SK-N-SH (cell line): ENCODE data around the gene CNTNAP5. TPM values are rescaled to one million over a fixed set of nuclear protein-coding genes. Genes with fewer than 3 reads are reported as not detected.

Experiments
- CTCF ChIA-PET: fragments of 300-600, 350-600 bp; formaldehyde crosslinking; extraction: SDS; loops from one replicate; lab custom pipeline; 2021; lab: Yijun Ruan, JAX
- POLR2A ChIA-PET: fragments of 350-600 bp; sonication (Branson Sonifier 250); formaldehyde crosslinking; extraction: SDS; loops from one replicate; lab custom pipeline; 2020; ENCODE audit warnings: antibody characterized with exemption, inconsistent platforms; lab: Yijun Ruan, JAX
- DNase-seq: peaks from one replicate; pipeline ENCODE4 v3.0.0; 2012
- H2AFZ ChIP-seq: fragments of 200-600 bp; sonication (generic); 2 replicates; pipeline ENCODE4 v1.8.1; 2016; ENCODE audit warnings: antibody characterized with exemption, mild to moderate bottlenecking, low read depth
- H3F3A ChIP-seq: fragments of 200-600 bp; sonication (generic); replicated peaks from 2 replicates; pipeline ENCODE3; 2016; ENCODE audit warnings: antibody characterized with exemption, mild to moderate bottlenecking; ENCODE audit not compliant: insufficient read depth
- H3K27ac ChIP-seq, 2 experiments: fragments of 200-500 bp in 1 of 2; fragments of 200-600 bp in 1 of 2; sonication (Bioruptor generic) in 1 of 2; sonication (generic), shearing (Covaris generic) in 1 of 2; 2 replicates each; pipeline versions ENCODE4 v1.5.1 to v1.6.1; 2014 to 2016; ENCODE audit warnings: low read depth in 2 of 2, inconsistent platforms in 1 of 2, low read length in 1 of 2, mild to moderate bottlenecking in 1 of 2, mixed read lengths in 1 of 2
- H3K27me3 ChIP-seq: fragments of 200-600 bp; sonication (generic), shearing (Covaris generic); 2 replicates; pipeline ENCODE4 v1.6.1; 2016; ENCODE audit warnings: mixed run types; ENCODE audit not compliant: insufficient read depth
- H3K36me3 ChIP-seq, 2 experiments: fragments of 200-500 bp in 1 of 2; fragments of 200-600 bp in 1 of 2; sonication (Bioruptor generic) in 1 of 2; sonication (generic) in 1 of 2; replicated peaks in 1 of 2; 2 replicates each; pipeline versions ENCODE3 to v1.5.1; 2014 to 2016; ENCODE audit warnings: low read length in 1 of 2, mild to moderate bottlenecking in 1 of 2; ENCODE audit not compliant: insufficient read depth in 2 of 2, control insufficient read depth in 1 of 2
- H3K4me1 ChIP-seq, 2 experiments: fragments of 200-500 bp in 1 of 2; fragments of 200-600 bp in 1 of 2; sonication (Bioruptor generic) in 1 of 2; sonication (generic), shearing (Covaris generic) in 1 of 2; 2 replicates each; pipeline versions ENCODE4 v1.5.1 to v1.6.1; 2014 to 2016; ENCODE audit warnings: low read depth in 1 of 2, low read length in 1 of 2, mixed run types in 1 of 2; ENCODE audit not compliant: insufficient read depth in 2 of 2, control insufficient read depth in 1 of 2
- H3K4me2 ChIP-seq: fragments of 200-600 bp; sonication (generic), shearing (Covaris generic); 2 replicates; pipeline ENCODE4 v1.6.1; 2017; ENCODE audit warnings: mixed run types
- H3K4me3 ChIP-seq, 2 experiments: fragments of 200-500 bp in 1 of 2; fragments of 200-600 bp in 1 of 2; sonication (Bioruptor generic) in 1 of 2; sonication (generic), shearing (Covaris generic) in 1 of 2; 2 replicates each; pipeline versions ENCODE4 v1.5.1 to v1.8.1; 2014 to 2016; ENCODE audit warnings: low read depth in 2 of 2, inconsistent platforms in 1 of 2, low read length in 1 of 2, mild to moderate bottlenecking in 1 of 2, mixed read lengths in 1 of 2, moderate library complexity in 1 of 2
- H3K79me2 ChIP-seq: fragments of 200-600 bp; sonication (generic); 2 replicates; pipeline ENCODE4 v1.8.1; 2017; ENCODE audit warnings: mild to moderate bottlenecking; ENCODE audit not compliant: insufficient read depth
- H3K9ac ChIP-seq: fragments of 200-600 bp; sonication (generic); 2 replicates; pipeline ENCODE4 v1.6.1; 2017; ENCODE audit warnings: mixed run types
- H3K9me2 ChIP-seq: fragments of 200-600 bp; sonication (generic); 2 replicates; pipeline ENCODE4 v1.6.1; 2017; ENCODE audit warnings: mixed run types
- H3K9me3 ChIP-seq: fragments of 200-600 bp; sonication (generic); 2 replicates; pipeline ENCODE4 v1.6.1; 2017; ENCODE audit warnings: mixed run types, mild to moderate bottlenecking, moderate library complexity
- H4K20me1 ChIP-seq: fragments of 200-600 bp; sonication (generic); 2 replicates; pipeline ENCODE4 v1.6.1; 2017; ENCODE audit warnings: mild to moderate bottlenecking, mixed run types; ENCODE audit not compliant: insufficient read depth
- CHD2 ChIP-seq: fragments of 150-350 bp; IDR thresholded peaks from 2 replicates; pipeline ENCODE4 v1.6.1; 2018; ENCODE audit warnings: low read length; ENCODE audit not compliant: partially characterized antibody
- FOXJ3 ChIP-seq: sonication (generic); formaldehyde crosslinking; IDR thresholded peaks from 2 replicates; pipeline ENCODE4 v1.5.1; 2020; ENCODE audit warnings: mild to moderate bottlenecking, missing genetic modification reagents
- MXI1 ChIP-seq: IDR thresholded peaks from 2 replicates; pipeline ENCODE4 v1.6.1; 2012; ENCODE audit warnings: mild to moderate bottlenecking, low read depth, low read length, improper control_type of control experiment
- RAD21 ChIP-seq: IDR thresholded peaks from 2 replicates; pipeline ENCODE4 v1.6.1; 2012; ENCODE audit warnings: mild to moderate bottlenecking, low read length
- RFX5 ChIP-seq: IDR thresholded peaks from 2 replicates; pipeline ENCODE4 v1.6.1; 2012; ENCODE audit warnings: mild to moderate bottlenecking, improper control_type of control experiment, low read length
- SIN3A ChIP-seq: IDR thresholded peaks from 2 replicates; pipeline ENCODE4 v1.6.1; 2012; ENCODE audit warnings: low read depth, mild to moderate bottlenecking, low read length, moderate library complexity, borderline replicate concordance
- SMC3 ChIP-seq: IDR thresholded peaks from 2 replicates; pipeline ENCODE4 v1.6.1; 2012; ENCODE audit warnings: low read depth, low read length, improper control_type of control experiment
- TEAD4 ChIP-seq: IDR thresholded peaks from 2 replicates; pipeline ENCODE4 v1.4.0; 2012; ENCODE audit warnings: mild to moderate bottlenecking, borderline replicate concordance; ENCODE audit not compliant: insufficient read depth
- whole genome bisulfite sequencing: methylation state at CpG from one replicate; pipeline ENCODE4 v1.1.6; 2017; ENCODE audit warnings: low lambda C conversion rate; 5-methylcytosine and 5-hydroxymethylcytosine counted together
- polyA plus RNA-seq, 3 experiments: library from polyadenylated mRNA; depleted of rRNA; stranded (reverse); fragments of >200 nt; gene quantifications; 2 replicates each; pipeline ENCODE4 v1.2.3, GENCODE V29; 2012
- TF ChIP-seq, protein P1 (sequence below): IDR thresholded peaks from 2 replicates; pipeline ENCODE4; 2012
- TF ChIP-seq, protein P2 (sequence below): IDR thresholded peaks from 2 replicates; pipeline ENCODE4 v1.6.1; 2012; ENCODE audit warnings: mild to moderate bottlenecking, low read depth, low read length, moderate library complexity

CNTNAP5 gene
- polyA plus RNA-seq, 1 of the 3 experiments (the other 2 are of a cell fraction): 0.08 TPM

DNA sequence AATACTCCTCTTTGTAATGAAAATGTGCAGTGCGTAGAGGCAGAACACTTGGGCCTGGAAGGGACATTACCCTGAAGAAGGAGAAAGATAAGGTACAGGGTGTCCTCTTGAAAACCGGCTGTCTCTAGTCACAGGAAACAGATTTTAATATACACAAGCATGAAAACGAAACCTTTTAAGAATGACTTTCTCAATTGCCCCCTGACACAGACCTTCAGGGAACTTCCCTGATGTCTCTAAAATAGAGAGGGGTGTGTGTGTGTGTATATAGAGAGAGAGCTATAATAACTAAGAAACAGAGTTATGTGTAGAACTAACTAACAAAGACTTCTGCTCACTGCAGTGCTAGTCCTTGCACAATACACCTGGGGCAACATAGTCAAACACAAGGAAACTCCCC lies 780.0 kb downstream of the CNTNAP5 start (continued):
- TF ChIP-seq TEAD4 (no peak), RFX5 (no peak)
- TF ChIP-seq, protein P1, sequence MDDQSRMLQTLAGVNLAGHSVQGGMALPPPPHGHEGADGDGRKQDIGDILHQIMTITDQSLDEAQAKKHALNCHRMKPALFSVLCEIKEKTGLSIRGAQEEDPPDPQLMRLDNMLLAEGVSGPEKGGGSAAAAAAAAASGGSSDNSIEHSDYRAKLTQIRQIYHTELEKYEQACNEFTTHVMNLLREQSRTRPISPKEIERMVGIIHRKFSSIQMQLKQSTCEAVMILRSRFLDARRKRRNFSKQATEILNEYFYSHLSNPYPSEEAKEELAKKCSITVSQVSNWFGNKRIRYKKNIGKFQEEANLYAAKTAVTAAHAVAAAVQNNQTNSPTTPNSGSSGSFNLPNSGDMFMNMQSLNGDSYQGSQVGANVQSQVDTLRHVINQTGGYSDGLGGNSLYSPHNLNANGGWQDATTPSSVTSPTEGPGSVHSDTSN: no peak

DNA sequence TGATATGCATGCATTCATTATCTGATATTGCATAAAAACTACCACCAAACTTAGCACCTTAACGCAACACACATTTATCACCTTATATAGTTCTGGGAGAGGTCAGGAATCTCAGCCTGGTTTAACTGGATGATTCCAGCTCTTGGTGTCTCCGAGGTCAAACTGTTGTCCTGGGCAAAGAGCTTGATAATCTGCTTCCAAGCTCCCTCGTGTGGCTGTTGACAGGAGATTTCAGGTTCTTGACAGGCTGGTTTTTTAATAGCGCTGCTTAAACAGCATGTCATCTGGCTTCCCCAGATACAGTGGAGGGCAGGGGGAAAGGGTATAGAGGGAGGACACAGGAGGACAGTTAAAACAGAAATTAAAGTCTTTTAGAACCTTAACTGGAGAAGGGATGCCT lies 785.0 kb downstream of the CNTNAP5 start:
- H3K9me3 ChIP-seq: no peaks in the 10 kb centered on the region
- H3K27ac ChIP-seq: no peak overlapping the region
- H3K4me1 ChIP-seq: no peaks in the 10 kb centered on the region
- DNase-seq: peak; percentile 9
- no peaks in the 10 kb centered on the region for H3K36me3 ChIP-seq
- H3K4me3 ChIP-seq: no peak overlapping the region; a peak in 1 of 4 replicates
- no peaks in the 10 kb centered on the region for H3K27me3 ChIP-seq
- H3K9ac ChIP-seq: no peak overlapping the region
- H3F3A ChIP-seq: no peaks in the 10 kb centered on the region
- no peak overlapping the region for H2AFZ ChIP-seq
- ChIA-PET CTCF (interaction anchor here (1.1 to 1.6 kb wide), 3 partner anchors 9 to 784 kb away, joined by 3 to 13 read pairs (median 4); no protein-coding TSS in a partner anchor), POLR2A (no interaction called here)
- WGBS: 34% methylated on average over 4 of the region's 4 CpGs
- H3K9me2 ChIP-seq: no peaks in the 10 kb centered on the region
- TF ChIP-seq RAD21 (peak; percentile 54), SMC3 (peak; percentile 21; the same call in 1 of the 2 replicates), CHD2 (no peak), FOXJ3 (CRISPR knock-in tag) (no peak)
- no peak overlapping the region for H3K4me2 ChIP-seq
- H4K20me1 ChIP-seq: no peaks in the 10 kb centered on the region
- no peaks in the 10 kb centered on the region for H3K79me2 ChIP-seq

DNA sequence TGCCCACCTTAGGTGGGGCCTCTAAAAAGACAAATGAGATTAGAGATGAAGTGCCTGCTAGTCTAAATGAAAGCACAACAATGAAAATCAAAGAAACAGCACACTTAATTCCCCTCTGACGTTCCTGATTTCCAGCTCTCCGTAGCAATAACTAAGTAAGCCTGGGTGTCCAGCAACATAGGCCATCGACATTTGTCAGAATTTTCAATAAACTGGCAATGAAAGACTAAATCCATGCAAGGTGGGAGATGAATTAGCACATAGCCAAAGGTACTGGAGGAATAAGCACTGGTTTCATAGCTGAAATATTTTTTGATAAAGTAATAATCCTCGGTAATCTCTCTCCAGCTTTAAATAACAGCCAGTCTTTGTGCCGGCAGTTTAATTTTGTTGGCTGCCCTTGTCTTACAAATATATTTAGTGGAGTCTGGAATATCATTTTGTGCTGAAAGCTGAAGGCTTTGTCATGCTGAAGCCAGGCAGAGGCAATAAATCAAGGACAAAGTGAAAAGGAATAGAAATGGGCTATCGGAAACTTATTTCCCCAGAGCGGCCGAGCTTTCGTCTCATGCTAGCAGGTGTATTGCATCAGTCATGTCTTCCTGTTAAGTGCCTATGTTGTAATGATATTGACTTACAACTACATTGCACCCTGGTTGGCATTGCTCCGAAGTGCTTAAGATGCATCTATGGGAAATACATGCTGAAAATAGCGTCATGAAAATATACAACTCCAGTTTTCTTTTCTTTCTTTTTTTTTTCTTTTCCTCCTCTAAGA lies 790.1 kb downstream of the CNTNAP5 start:
- no peak for DNase-seq
- Histone ChIP-seq H3K79me2 (no peaks in the 10 kb centered on the region), H3K36me3 (no peaks in the 10 kb centered on the region), H3F3A (no peaks in the 10 kb centered on the region), H3K4me1 (no peaks in the 10 kb centered on the region), H3K4me3 (no peak overlapping the region), H3K9ac (no peak overlapping the region)
- POLR2A ChIA-PET: no interaction called here
- TF ChIP-seq SIN3A (no peak), MXI1 (no peak)
- TF ChIP-seq, protein P2, sequence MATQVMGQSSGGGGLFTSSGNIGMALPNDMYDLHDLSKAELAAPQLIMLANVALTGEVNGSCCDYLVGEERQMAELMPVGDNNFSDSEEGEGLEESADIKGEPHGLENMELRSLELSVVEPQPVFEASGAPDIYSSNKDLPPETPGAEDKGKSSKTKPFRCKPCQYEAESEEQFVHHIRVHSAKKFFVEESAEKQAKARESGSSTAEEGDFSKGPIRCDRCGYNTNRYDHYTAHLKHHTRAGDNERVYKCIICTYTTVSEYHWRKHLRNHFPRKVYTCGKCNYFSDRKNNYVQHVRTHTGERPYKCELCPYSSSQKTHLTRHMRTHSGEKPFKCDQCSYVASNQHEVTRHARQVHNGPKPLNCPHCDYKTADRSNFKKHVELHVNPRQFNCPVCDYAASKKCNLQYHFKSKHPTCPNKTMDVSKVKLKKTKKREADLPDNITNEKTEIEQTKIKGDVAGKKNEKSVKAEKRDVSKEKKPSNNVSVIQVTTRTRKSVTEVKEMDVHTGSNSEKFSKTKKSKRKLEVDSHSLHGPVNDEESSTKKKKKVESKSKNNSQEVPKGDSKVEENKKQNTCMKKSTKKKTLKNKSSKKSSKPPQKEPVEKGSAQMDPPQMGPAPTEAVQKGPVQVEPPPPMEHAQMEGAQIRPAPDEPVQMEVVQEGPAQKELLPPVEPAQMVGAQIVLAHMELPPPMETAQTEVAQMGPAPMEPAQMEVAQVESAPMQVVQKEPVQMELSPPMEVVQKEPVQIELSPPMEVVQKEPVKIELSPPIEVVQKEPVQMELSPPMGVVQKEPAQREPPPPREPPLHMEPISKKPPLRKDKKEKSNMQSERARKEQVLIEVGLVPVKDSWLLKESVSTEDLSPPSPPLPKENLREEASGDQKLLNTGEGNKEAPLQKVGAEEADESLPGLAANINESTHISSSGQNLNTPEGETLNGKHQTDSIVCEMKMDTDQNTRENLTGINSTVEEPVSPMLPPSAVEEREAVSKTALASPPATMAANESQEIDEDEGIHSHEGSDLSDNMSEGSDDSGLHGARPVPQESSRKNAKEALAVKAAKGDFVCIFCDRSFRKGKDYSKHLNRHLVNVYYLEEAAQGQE: no peak
- TF ChIP-seq, all 33 proteins: peak for 0
- Histone ChIP-seq H2AFZ (no peak overlapping the region), H3K27me3 (no peaks in the 10 kb centered on the region), H4K20me1 (no peaks in the 10 kb centered on the region), H3K9me2 (no peaks in the 10 kb centered on the region), H3K4me2 (no peak overlapping the region), H3K9me3 (no peaks in the 10 kb centered on the region), H3K27ac (no peak overlapping the region)
- 44% methylated on average over 11 of the region's 11 CpGs for WGBS
- CTCF ChIA-PET: no interaction called here
